Measurements from ENCODE around the gene SLC38A5.

DNA sequence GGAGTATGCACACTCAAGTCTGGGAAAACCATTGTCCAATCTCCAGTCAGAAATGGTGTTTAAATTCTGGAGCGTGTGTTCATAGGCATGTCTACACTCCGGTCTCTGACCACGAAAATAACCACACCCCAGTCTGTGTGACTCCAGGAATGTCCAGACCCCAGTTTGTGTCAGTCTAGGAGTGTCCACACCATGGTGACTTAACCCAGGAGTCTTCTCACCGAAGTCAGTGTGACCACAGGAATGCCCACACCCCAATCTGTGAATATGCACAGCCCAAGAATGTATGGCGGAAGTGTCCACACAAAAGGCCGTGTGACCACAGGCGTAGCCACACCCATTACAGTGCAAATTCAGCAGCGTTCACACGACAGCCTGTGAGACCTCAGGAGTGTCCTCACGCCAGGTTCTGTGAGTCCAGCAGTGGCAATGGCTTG is 17.3 kb upstream of the SLC38A5 start:
- TF ChIP-seq, protein P1, sequence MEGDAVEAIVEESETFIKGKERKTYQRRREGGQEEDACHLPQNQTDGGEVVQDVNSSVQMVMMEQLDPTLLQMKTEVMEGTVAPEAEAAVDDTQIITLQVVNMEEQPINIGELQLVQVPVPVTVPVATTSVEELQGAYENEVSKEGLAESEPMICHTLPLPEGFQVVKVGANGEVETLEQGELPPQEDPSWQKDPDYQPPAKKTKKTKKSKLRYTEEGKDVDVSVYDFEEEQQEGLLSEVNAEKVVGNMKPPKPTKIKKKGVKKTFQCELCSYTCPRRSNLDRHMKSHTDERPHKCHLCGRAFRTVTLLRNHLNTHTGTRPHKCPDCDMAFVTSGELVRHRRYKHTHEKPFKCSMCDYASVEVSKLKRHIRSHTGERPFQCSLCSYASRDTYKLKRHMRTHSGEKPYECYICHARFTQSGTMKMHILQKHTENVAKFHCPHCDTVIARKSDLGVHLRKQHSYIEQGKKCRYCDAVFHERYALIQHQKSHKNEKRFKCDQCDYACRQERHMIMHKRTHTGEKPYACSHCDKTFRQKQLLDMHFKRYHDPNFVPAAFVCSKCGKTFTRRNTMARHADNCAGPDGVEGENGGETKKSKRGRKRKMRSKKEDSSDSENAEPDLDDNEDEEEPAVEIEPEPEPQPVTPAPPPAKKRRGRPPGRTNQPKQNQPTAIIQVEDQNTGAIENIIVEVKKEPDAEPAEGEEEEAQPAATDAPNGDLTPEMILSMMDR (IDR thresholded peaks at IDR 0.05; ENCODE audit: extremely low read depth in 1 of 2, insufficient read depth in 1 of 2, low read depth in 1 of 2, low read length in 2 of 2): no peak
- no peak for TF ChIP-seq POLR2A (IDR thresholded peaks at IDR 0.05; ENCODE audit: low read depth, low read length)
- no peak for TF ChIP-seq POLR2AphosphoS5 (IDR thresholded peaks at IDR 0.05; ENCODE audit: insufficient read depth, low read depth, low read length)
